ENCODE measurements around the gene RUNX1.

Gene RUNX1

DNA sequence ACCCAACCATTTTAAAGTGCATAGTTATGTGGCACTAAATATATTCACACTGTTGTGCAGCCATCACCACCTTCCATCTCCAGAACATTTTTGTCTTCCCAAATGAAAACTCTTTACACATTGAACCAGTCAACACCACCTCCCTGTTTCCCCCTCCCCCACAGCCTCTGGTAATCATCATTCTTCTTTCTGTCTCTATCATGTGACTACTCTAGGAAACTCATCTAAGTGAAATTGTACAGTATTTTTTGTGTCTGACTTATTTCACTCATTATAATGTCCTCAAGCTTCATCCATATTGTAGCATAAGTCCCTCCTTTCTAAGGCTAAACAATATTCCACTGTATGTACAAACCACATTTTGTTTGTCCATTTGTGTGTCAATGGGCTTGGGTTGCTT lies 128.0 kb downstream of the RUNX1 start:
- TF ChIP-seq CTCF (IDR thresholded peaks at IDR 0.05) = no peak

- no peak for TF ChIP-seq CTCF (IDR thresholded peaks at IDR 0.05)
Observed at GRCh38 chr21:34919406-34919805, 129.7 kb downstream of the RUNX1 start.

- TF ChIP-seq CTCF (IDR thresholded peaks at IDR 0.05) = no peak
Observed at GRCh38 chr21:34916446-34916845, 132.7 kb downstream of the RUNX1 start.

DNA sequence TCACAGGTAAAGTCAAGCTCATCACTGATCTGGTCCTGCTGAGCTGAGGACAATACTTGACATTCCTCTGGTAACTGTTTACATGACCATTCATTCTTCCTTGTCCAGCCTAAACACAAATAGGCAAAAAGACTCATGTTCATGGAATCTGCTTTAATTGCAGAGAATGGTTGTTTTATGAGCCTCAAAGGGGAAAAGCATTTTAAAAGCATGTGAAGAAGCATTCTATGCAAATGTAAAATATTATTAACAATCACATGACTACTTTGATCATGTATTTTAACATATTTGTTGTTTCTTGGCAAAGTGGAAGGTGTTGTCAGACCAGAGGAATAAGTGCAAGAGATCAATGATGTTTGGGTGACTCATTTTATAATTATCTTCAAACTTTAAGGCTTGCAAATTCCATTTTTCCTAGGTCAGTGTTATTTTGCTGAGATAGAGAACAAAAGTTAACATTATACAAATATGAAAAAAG lies 133.7 kb downstream of the RUNX1 start:
- no peak for TF ChIP-seq CTCF (IDR thresholded peaks at IDR 0.05)

DNA sequence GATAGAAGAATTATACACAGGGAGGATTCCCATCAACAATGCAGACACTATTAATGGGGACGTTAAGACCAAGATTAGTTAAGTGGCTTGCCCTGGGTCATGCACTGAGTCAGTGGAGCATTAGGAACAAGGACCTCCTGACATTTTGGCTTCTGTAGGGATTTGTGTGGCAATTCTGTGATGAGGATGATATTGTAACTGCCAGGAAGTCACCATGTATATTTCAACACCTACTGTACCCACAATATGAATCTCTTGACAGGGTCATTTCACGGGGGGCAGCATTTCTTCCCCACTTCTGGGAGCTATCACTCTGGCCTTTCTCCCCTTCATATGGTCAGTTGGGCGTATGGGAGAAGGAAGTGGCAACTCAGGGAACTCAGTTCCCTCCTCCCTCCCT lies 134.9 kb downstream of the RUNX1 start:
- TF ChIP-seq CTCF (IDR thresholded peaks at IDR 0.05) = no peak

- TF ChIP-seq CTCF (IDR thresholded peaks at IDR 0.05) = no peak
Observed at GRCh38 chr21:34913811-34914210, 135.3 kb downstream of the RUNX1 start.

DNA sequence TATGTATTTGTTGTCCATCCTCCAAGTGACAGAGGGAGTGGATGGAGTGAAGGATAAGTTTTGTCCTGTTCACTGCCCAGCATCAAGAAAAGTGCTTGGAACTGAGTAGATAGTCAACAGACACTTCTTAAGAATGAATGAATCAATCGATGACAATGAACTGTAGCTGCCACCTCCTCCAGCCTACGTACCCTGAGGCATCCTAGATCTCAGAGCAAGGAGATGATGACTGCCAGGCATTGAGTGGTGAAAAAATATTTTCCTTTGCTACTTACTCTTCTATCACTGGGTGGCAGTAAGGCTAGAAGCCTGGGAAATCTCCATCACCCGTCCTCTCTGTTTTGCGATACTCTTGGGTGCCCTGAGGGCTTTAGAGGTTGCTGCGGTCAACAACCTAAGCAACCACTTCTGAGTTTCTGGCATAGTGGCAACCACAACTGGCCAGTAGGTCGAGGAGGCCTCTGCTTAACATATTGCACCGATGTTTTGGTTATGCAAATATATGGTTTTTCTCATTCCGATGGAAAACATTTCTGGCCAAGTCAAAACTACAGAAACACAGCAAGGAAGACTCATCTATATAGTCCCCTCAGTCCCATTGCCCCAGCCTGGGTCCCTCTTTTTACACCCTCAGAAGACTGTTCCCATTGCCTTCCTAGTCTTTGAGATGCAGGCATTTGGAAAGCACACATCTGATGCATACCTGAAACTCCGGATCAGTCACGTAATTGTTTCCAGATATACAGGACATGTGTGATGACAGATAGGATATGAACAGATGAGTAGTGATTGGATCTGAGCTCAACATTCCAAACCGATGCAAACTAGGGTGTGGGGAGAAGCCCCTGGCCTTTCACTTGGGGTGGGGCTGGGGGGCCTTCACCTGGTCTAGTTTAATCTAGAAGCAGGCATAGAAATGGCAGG lies 136.8 kb downstream of the RUNX1 start:
- no peak for TF ChIP-seq CTCF (IDR thresholded peaks at IDR 0.05)

Data from LNCAP (cell line).